Progenitor cell of endocrine pancreas (in vitro differentiated cells): ENCODE results near the gene FAM32A. TPM values are rescaled to one million over a fixed set of nuclear protein-coding genes. Genes with fewer than 3 reads are reported as not detected.

ENCODE experiments used
- DNase-seq: peaks from one replicate; pipeline ENCODE4 v3.0.0; 2021; ENCODE audit warnings: low spot score; ENCODE audit not compliant: unreplicated experiment
- H3K27ac Mint-ChIP-seq: 2 replicates; pipeline ENCODE4 v1.8.0; 2021; ENCODE audit warnings: mild to moderate bottlenecking, moderate library complexity, mixed read lengths
- H3K27me3 Mint-ChIP-seq: 2 replicates; pipeline ENCODE4 v1.8.0; 2021; ENCODE audit warnings: mixed read lengths
- H3K36me3 Mint-ChIP-seq: 2 replicates; pipeline ENCODE4 v1.8.0; 2022; ENCODE audit warnings: mixed read lengths; ENCODE audit not compliant: insufficient read depth
- H3K4me1 Mint-ChIP-seq: 2 replicates; pipeline ENCODE4 v1.8.0; 2021; ENCODE audit warnings: low read depth, mixed read lengths
- H3K4me3 Mint-ChIP-seq: 2 replicates; pipeline ENCODE4 v1.8.0; 2021; ENCODE audit warnings: low read depth, mild to moderate bottlenecking, moderate library complexity, mixed read lengths
- H3K9me3 Mint-ChIP-seq: 2 replicates; pipeline ENCODE4 v1.8.0; 2021; ENCODE audit warnings: low read depth, mixed read lengths
- CTCF ChIP-seq: fragments of 200-600 bp; sonication (generic); IDR thresholded peaks from one replicate; pipeline ENCODE4 v1.5.0; 2021; ENCODE audit warnings: antibody characterized with exemption, mild to moderate bottlenecking; ENCODE audit not compliant: unreplicated experiment
- total RNA-seq: library from RNA; stranded (reverse); gene quantifications from 2 replicates; pipeline ENCODE4 v1.2.1, GENCODE V29; 2021

FAM32A gene
- total RNA-seq, 1 donor from 2014 or later = 91.6 TPM

GRCh38 chr19:16159655-16160054, 25.6 kb upstream of the FAM32A start:
- Mint-ChIP-seq H3K27me3 (no peaks in the 10 kb centered on the region), H3K27ac (no peak overlapping the region), H3K4me1 (no peaks in the 10 kb centered on the region), H3K36me3 (no peaks in the 10 kb centered on the region), H3K4me3 (no peak overlapping the region), H3K9me3 (no peaks in the 10 kb centered on the region)
- TF ChIP-seq CTCF = no peak
- no peak for DNase-seq

DNA sequence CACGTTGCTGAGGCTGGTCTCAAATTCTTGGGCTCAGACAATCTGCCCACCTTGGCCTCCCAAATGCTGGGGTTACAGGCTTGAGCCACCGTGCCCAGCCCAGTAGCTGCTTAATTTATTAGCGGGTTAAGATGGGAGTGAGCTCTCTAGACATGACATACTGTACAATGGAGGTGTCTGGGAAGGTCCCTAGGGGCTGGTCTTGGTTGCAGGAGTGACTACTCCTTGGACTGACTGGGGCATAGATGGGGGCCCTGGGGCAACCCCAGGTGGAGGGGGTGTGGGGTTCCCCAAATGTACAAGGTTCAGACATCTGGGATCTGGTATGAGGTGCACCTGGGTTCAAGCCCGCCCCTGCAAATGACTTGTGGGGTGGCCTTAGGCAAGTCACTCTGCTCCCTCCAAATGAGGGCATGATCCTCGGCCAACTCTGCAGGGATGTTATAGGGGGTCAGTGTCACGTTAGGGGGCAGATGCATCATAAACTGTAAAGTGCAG, 24.7 kb upstream of the FAM32A start:
- H3K36me3 Mint-ChIP-seq = no peaks in the 10 kb centered on the region
- no peak for DNase-seq
- H3K4me1 Mint-ChIP-seq = no peaks in the 10 kb centered on the region
- TF ChIP-seq CTCF = no peak
- H3K27ac Mint-ChIP-seq = no peak overlapping the region
- no peak overlapping the region for H3K4me3 Mint-ChIP-seq
- H3K9me3 Mint-ChIP-seq = no peaks in the 10 kb centered on the region
- no peaks in the 10 kb centered on the region for H3K27me3 Mint-ChIP-seq

- no peak for DNase-seq
- H3K36me3 Mint-ChIP-seq = no peaks in the 10 kb centered on the region
- no peak overlapping the region for H3K4me3 Mint-ChIP-seq
- H3K27ac Mint-ChIP-seq = no peak overlapping the region
- no peaks in the 10 kb centered on the region for H3K9me3 Mint-ChIP-seq
- TF ChIP-seq CTCF = no peak
- no peaks in the 10 kb centered on the region for H3K27me3 Mint-ChIP-seq
- no peaks in the 10 kb centered on the region for H3K4me1 Mint-ChIP-seq
Measured at GRCh38 chr19:16160943-16161560, 24.2 kb upstream of the FAM32A start.

GRCh38 chr19:16161840-16162239, 23.4 kb upstream of the FAM32A start:
- no peak overlapping the region for H3K4me3 Mint-ChIP-seq
- no peaks in the 10 kb centered on the region for H3K27me3 Mint-ChIP-seq
- no peaks in the 10 kb centered on the region for H3K36me3 Mint-ChIP-seq
- TF ChIP-seq CTCF = no peak
- no peaks in the 10 kb centered on the region for H3K9me3 Mint-ChIP-seq
- H3K4me1 Mint-ChIP-seq = no peaks in the 10 kb centered on the region
- H3K27ac Mint-ChIP-seq = no peak overlapping the region
- no peak for DNase-seq

DNA sequence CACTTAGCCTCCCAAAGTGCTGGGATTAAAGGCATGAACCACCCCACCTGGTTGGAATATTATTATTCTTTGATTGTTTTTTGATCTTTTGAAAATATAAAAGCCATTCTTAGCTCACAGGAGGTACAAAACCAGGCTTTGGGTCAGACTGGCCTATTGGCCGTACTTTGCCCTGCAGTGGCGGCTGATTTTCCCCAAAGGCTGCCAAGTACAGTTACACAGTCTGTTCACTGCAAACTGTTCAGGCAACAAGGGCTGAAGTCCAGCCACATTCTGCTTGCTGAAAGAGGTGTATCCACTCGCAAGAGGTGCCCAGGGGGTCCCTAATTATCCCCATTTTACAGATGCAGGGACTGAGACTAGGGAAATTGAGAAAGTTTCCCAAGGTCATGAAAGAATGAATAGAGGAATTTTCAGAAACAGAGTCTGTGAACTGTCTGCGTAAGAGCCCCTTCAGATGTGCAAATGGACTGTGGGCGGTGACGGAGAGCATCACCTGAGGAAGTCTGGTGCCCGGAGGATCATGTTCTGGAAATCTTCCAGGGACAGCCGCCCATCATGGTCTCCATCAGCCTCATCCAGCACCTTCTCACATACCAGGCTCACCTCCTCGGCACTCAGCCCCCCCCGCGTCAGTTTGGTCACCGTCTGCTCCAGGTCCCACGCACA, 20.9 kb upstream of the FAM32A start:
- Mint-ChIP-seq H3K36me3 (no peaks in the 10 kb centered on the region), H3K27me3 (no peaks in the 10 kb centered on the region), H3K27ac (no peak overlapping the region), H3K4me3 (no peak overlapping the region), H3K4me1 (no peaks in the 10 kb centered on the region), H3K9me3 (no peaks in the 10 kb centered on the region)
- no peak for DNase-seq
- no peak for TF ChIP-seq CTCF
